Central memory CD4-positive, alpha-beta T cell (primary cell): ENCODE data around the gene CHGA.

Experiments used
- DNase-seq: peaks from one replicate; pipeline ENCODE4 v3.0.0; 2022

Gene CHGA

GRCh38 chr14:92962031-92962830 lies 39.3 kb downstream of the CHGA start:
- no peak for DNase-seq

GRCh38 chr14:92962831-92963095 lies 39.8 kb downstream of the CHGA start:
- DNase-seq = no peak

GRCh38 chr14:92963301-92964123 lies 40.6 kb downstream of the CHGA start:
- no peak for DNase-seq

GRCh38 chr14:92964124-92965109 lies 41.5 kb downstream of the CHGA start:
- DNase-seq = no peak

- DNase-seq = no peak
Measured at GRCh38 chr14:92965281-92965680, 42.3 kb downstream of the CHGA start.

GRCh38 chr14:92967346-92967926 lies 44.5 kb downstream of the CHGA start:
- no peak for DNase-seq

- DNase-seq = no peak
Measured at GRCh38 chr14:92968291-92969020, 45.5 kb downstream of the CHGA start.

- DNase-seq = no peak
Measured at GRCh38 chr14:92969430-92969829, 46.5 kb downstream of the CHGA start.

GRCh38 chr14:92969871-92970270 lies 46.9 kb downstream of the CHGA start:
- no peak for DNase-seq

GRCh38 chr14:92970271-92970670 lies 47.3 kb downstream of the CHGA start:
- no peak for DNase-seq

- DNase-seq = no peak
Measured at GRCh38 chr14:92971601-92972180, 48.7 kb downstream of the CHGA start.

- DNase-seq = no peak
Measured at GRCh38 chr14:92973261-92973797, 50.4 kb downstream of the CHGA start.

- DNase-seq = no peak
Measured at GRCh38 chr14:92973798-92974372, 50.9 kb downstream of the CHGA start.

GRCh38 chr14:92974541-92975345 lies 51.8 kb downstream of the CHGA start:
- DNase-seq = no peak

- DNase-seq = no peak
Measured at GRCh38 chr14:92976268-92976667, 53.3 kb downstream of the CHGA start.

GRCh38 chr14:92978229-92979021 lies 55.5 kb downstream of the CHGA start:
- no peak for DNase-seq

GRCh38 chr14:92980866-92981265 lies 57.9 kb downstream of the CHGA start:
- DNase-seq = no peak

- DNase-seq = no peak
Measured at GRCh38 chr14:92981726-92982125, 58.8 kb downstream of the CHGA start.

GRCh38 chr14:92982956-92983355 lies 60.0 kb downstream of the CHGA start:
- DNase-seq = no peak
